ENCODE results near the gene PSMC1. TPM values are rescaled to one million over a fixed set of nuclear protein-coding genes. Genes with fewer than 3 reads are reported as not detected.
"Not testable (repeated sequence)": the region's sequence is repeated elsewhere in the genome, so short reads cannot be mapped to it uniquely, and the experiment has no call there.

The PSMC1 gene
- total and polyA plus RNA-seq, 4 donors: 47.3 to 89.9 (median 84.8) TPM

- H3K4me1 ChIP-seq (ENCODE audit: control insufficient read depth in 4 of 4, insufficient read depth in 4 of 4, low read length in 3 of 4): no peaks in the 10 kb centered on the region
- no peak overlapping the region for H3K4me3 ChIP-seq (ENCODE audit: low read depth in 1 of 3, low read length in 3 of 3)
- DNase-seq (ENCODE audit: low spot score): no peak
- H3K9ac ChIP-seq (ENCODE audit: low read depth in 1 of 2, low read length in 2 of 2): no peak overlapping the region
- no peaks in the 10 kb centered on the region for H3K9me3 ChIP-seq (ENCODE audit: control insufficient read depth in 4 of 4, low read length in 3 of 4)
- no peak overlapping the region for H3K27ac ChIP-seq (ENCODE audit: low read depth in 1 of 2, low read length in 2 of 2)
- 85% methylated on average over 4 of the region's 4 CpGs for WGBS
- peaks cover 0 to 2% (median 0%) of the 10 kb centered on the region in 4 donors for H3K27me3 ChIP-seq (ENCODE audit: control insufficient read depth in 4 of 4, insufficient read depth in 4 of 4, low read length in 3 of 4)
- TF ChIP-seq FOXA1 (IDR thresholded peaks at IDR 0.05): no peak
- no peak for TF ChIP-seq EGR1 (IDR thresholded peaks at IDR 0.05; ENCODE audit: low read depth in 2 of 2)
- TF ChIP-seq TAF1 (conservative IDR thresholded peaks at IDR 0.05): no peak
- TF ChIP-seq CTCF (IDR thresholded peaks at IDR 0.05; ENCODE audit: low read depth, low read length, missing input control): no peak
- TF ChIP-seq ZBTB33 (IDR thresholded peaks at IDR 0.05): no peak
- no peak for TF ChIP-seq NR2F2 (IDR thresholded peaks at IDR 0.05)
- no peak for TF ChIP-seq HNF4G (IDR thresholded peaks at IDR 0.05)
- no peak for TF ChIP-seq ATF3 (IDR thresholded peaks at IDR 0.05)
- TF ChIP-seq HNF4A (conservative IDR thresholded peaks at IDR 0.05): no peak
- TF ChIP-seq SP1 (IDR thresholded peaks at IDR 0.05): no peak
- TF ChIP-seq JUND (IDR thresholded peaks at IDR 0.05): no peak
- no peak for TF ChIP-seq RXRA (IDR thresholded peaks at IDR 0.05)
- TF ChIP-seq FOXA2 (IDR thresholded peaks at IDR 0.05): no peak
- H3K36me3 ChIP-seq (ENCODE audit: control insufficient read depth in 4 of 4, insufficient read depth in 3 of 4, low read depth in 1 of 4, low read length in 3 of 4): no peaks in the 10 kb centered on the region
These were observed 27.9 kb upstream of the PSMC1 start for GRCh38 chr14:90228478-90228877.

GRCh38 chr14:90229942-90230341, 26.4 kb upstream of the PSMC1 start:
- H3K36me3 ChIP-seq (ENCODE audit: control insufficient read depth in 4 of 4, insufficient read depth in 3 of 4, low read depth in 1 of 4, low read length in 3 of 4); DNase-seq (ENCODE audit: low spot score); H3K9ac ChIP-seq (ENCODE audit: low read depth in 1 of 2, low read length in 2 of 2); H3K4me1 ChIP-seq (ENCODE audit: control insufficient read depth in 4 of 4, insufficient read depth in 4 of 4, low read length in 3 of 4); H3K9me3 ChIP-seq (ENCODE audit: control insufficient read depth in 4 of 4, low read length in 3 of 4); H3K27me3 ChIP-seq (ENCODE audit: control insufficient read depth in 4 of 4, insufficient read depth in 4 of 4, low read length in 3 of 4); H3K4me3 ChIP-seq (ENCODE audit: low read depth in 1 of 3, low read length in 3 of 3); H3K27ac ChIP-seq (ENCODE audit: low read depth in 1 of 2, low read length in 2 of 2): not testable (repeated sequence)
- WGBS: 98% methylated on average over 1 of the region's 1 CpG

- peaks cover 0 to 3% (median 2%) of the 10 kb centered on the region in 4 donors for H3K4me1 ChIP-seq (ENCODE audit: control insufficient read depth in 4 of 4, insufficient read depth in 4 of 4, low read length in 3 of 4)
- H3K27me3 ChIP-seq (ENCODE audit: control insufficient read depth in 4 of 4, insufficient read depth in 4 of 4, low read length in 3 of 4): no peaks in the 10 kb centered on the region
- no peak overlapping the region for H3K9ac ChIP-seq (ENCODE audit: low read depth in 1 of 2, low read length in 2 of 2)
- peak; percentile 81 for DNase-seq (ENCODE audit: low spot score)
- WGBS: 14% methylated on average over 25 of the region's 25 CpGs
- H3K36me3 ChIP-seq (ENCODE audit: control insufficient read depth in 4 of 4, insufficient read depth in 3 of 4, low read depth in 1 of 4, low read length in 3 of 4): no peaks in the 10 kb centered on the region
- H3K9me3 ChIP-seq (ENCODE audit: control insufficient read depth in 4 of 4, low read length in 3 of 4): peaks cover 13 to 23% (median 15%) of the 10 kb centered on the region in 4 donors
- H3K4me3 ChIP-seq (ENCODE audit: low read depth in 1 of 3, low read length in 3 of 3): no peak overlapping the region
- no peak overlapping the region for H3K27ac ChIP-seq (ENCODE audit: low read depth in 1 of 2, low read length in 2 of 2)
- TF ChIP-seq ATF3 (IDR thresholded peaks at IDR 0.05): no peak
- no peak for TF ChIP-seq JUND (IDR thresholded peaks at IDR 0.05)
- TF ChIP-seq YY1 (IDR thresholded peaks at IDR 0.05): no peak
- TF ChIP-seq ZBTB33 (IDR thresholded peaks at IDR 0.05): no peak
- TF ChIP-seq SP1 (IDR thresholded peaks at IDR 0.05): no peak
- TF ChIP-seq NR2F2 (IDR thresholded peaks at IDR 0.05): no peak
- TF ChIP-seq REST (IDR thresholded peaks at IDR 0.05): no peak
- no peak for TF ChIP-seq TAF1 (conservative IDR thresholded peaks at IDR 0.05)
- peak; percentile 85 to 88 for TF ChIP-seq RAD21 (IDR thresholded peaks at IDR 0.05)
- TF ChIP-seq FOXA1 (IDR thresholded peaks at IDR 0.05): no peak
- TF ChIP-seq HNF4G (IDR thresholded peaks at IDR 0.05): no peak
- TF ChIP-seq MAX (IDR thresholded peaks at IDR 0.05): no peak
These were observed 21.0 kb upstream of the PSMC1 start for GRCh38 chr14:90235179-90235976.
